Heart left ventricle (tissue), 16 donors: ENCODE results near the gene SPAG9. TPM values are rescaled to one million over a fixed set of nuclear protein-coding genes. Genes with fewer than 3 reads are reported as not detected.

ENCODE experiments used
- ATAC-seq, 4 donors: fragments of 200-7000 bp; cut with Tn5 transposase; one replicate each; pipeline ENCODE4 v1.9.1; 2020 to 2022; ENCODE audit warnings: moderate library complexity in 4 of 4, mild to moderate bottlenecking in 3 of 4, moderate number of reproducible peaks in 1 of 4
- DNase-seq, 5 donors: peaks; one replicate each; pipeline ENCODE4 v3.0.0-alpha.2; 2020
- H3K27ac ChIP-seq, 12 donors: fragments of 200-600 bp; sonication (generic) in 4 of 12; one replicate each; pipeline versions ENCODE4 v1.5.0 to v1.8.0; 2016 to 2022; ENCODE audit warnings: mild to moderate bottlenecking in 2 of 12
- H3K27me3 ChIP-seq, 9 donors: fragments of 200-600 bp; sonication (generic) in 2 of 9; one replicate each; pipeline versions ENCODE4 v1.5.1 to v1.8.0; 2016 to 2022; ENCODE audit warnings: mild to moderate bottlenecking in 3 of 9
- H3K36me3 ChIP-seq, 9 donors: fragments of 200-600 bp; sonication (generic) in 2 of 9; one replicate each; pipeline versions ENCODE4 v1.5.0 to v1.8.0; 2018 to 2022; ENCODE audit warnings: mild to moderate bottlenecking in 2 of 9
- H3K4me1 ChIP-seq, 12 donors: fragments of 200-600 bp; sonication (generic) in 4 of 12; one replicate each; pipeline versions ENCODE4 v1.5.0 to v1.8.0; 2016 to 2022; ENCODE audit warnings: mild to moderate bottlenecking in 3 of 12
- H3K4me3 ChIP-seq, 12 donors: fragments of 200-600 bp; sonication (generic) in 4 of 12; one replicate each; pipeline versions ENCODE4 v1.5.0 to v1.8.0; 2017 to 2022; ENCODE audit warnings: mild to moderate bottlenecking in 9 of 12, moderate library complexity in 4 of 12
- H3K9me3 ChIP-seq, 12 donors: fragments of 200-600 bp; sonication (generic) in 4 of 12; one replicate each; pipeline versions ENCODE4 v1.5.0 to v1.8.0; 2016 to 2022; ENCODE audit warnings: mild to moderate bottlenecking in 1 of 12
- POLR2A ChIP-seq, 2 donors: fragments of 450-650 bp; IDR thresholded peaks; one replicate each; pipeline ENCODE4 v1.6.1; 2017; ENCODE audit warnings: antibody characterized with exemption in 2 of 2, mild to moderate bottlenecking in 2 of 2, moderate library complexity in 2 of 2
- WGBS, 4 donors: extraction: QIAGEN DNeasy Blood & Tissue Kit in 2 of 4; methylation state at CpG; one replicate each; pipeline versions ENCODE4 v1.1.5 to v1.1.7; 2013 to 2018; 5-methylcytosine and 5-hydroxymethylcytosine counted together
- intact Hi-C, 10 donors: fragments of 100-400 bp; cut with DNase I; formaldehyde crosslinking; loops; one replicate each; pipeline versions ENCODE4 v1.11.1 to v1.14.2; 2022
- polyA plus RNA-seq, 2 donors: library from polyadenylated mRNA; stranded (reverse); fragments of 200-250 nt; gene quantifications; one replicate each; pipeline ENCODE4 v1.2.3, GENCODE V29; 2013
- total RNA-seq, 9 donors: library from RNA; depleted of rRNA in 2 of 9; stranded (reverse); fragments of >200 nt in 2 of 9; fragmentation: NEBNext Ultra II Directional in 3 of 9; extraction: Animal tissue kit (Norgen Biotek cat#: 25700) in 3 of 9; gene quantifications; one replicate each; pipeline versions ENCODE4 v1.1.0 to v1.2.4, GENCODE V29; 2016 to 2023
- TF ChIP-seq, protein P1 (sequence below), 12 donors: fragments of 200-600 bp; sonication (generic) in 4 of 12; IDR thresholded peaks; one replicate each; pipeline versions ENCODE4 v1.5.0 to v1.8.0; 2018 to 2022; ENCODE audit warnings: antibody characterized with exemption in 12 of 12, mild to moderate bottlenecking in 5 of 12
- donor health status: ischemic (EF 13 %, LVEDD 7.1; RV severe dilation, severe dysfunction).
- donor health status: healthy with polysubstance abuse.
- donor health status: DM: no; HTN: yes; CAD: no.
- donor health status: DM: no; HTN: no; CAD: no.
- donor health status: ischemic (EF 25% LVEDD 6.9; RV normal size, moderate dysfunction).
- donor health status: ischemic (EF 25% LVEDD 5.7; RV mildly dilated, moderate dysfunction).
- donor health status: healthy.
- donor health status: DM: yes; HTN: yes; CAD: no.
- donor health status: ischemic (EF 35%, LVEDD 5.7; RV mildly dilated, moderate dysfunction).
- donor health status: nonischemic (EF 11% LVEDD 7.7; RV severe dilation, severe dysfunction).
- donor health status: DM: yes; HTN: yes; CAD: no.
- donor health status: PGD.
- donor health status: ischemic (EF 29% LVEDD 5.4; RV normal size, mild dysfunction).
- donor health status: nonischemic (EF 23%, LVEDD 6.1; RV moderate dilation, normal function).

Gene SPAG9
- total and polyA plus RNA-seq, 11 donors: 15.9 to 65.4 (median 52.9) TPM

DNA sequence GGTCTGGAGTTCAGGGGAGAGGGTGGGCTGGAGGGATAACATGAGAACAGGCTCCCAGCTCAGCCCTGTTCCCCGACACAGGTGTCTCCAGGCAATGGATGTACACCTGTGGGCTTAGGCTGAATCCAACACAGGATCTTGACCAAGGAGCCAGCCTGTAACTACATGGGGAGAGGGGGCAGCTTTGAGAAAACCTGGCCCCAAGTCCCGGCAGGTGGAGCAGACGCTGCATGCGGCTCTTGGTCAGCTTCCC lies 181.2 kb downstream of the SPAG9 start:
- Histone ChIP-seq H3K4me3 (no peak overlapping the region), H3K27ac (no peak overlapping the region), H3K36me3 (no peaks in the 10 kb centered on the region), H3K4me1 (peaks cover 4 to 42% (median 20%) of the 10 kb centered on the region in 12 donors), H3K9me3 (no peaks in the 10 kb centered on the region), H3K27me3 (no peaks in the 10 kb centered on the region)
- TF ChIP-seq POLR2A (IDR thresholded peaks at IDR 0.05): no peak
- TF ChIP-seq, protein P1, sequence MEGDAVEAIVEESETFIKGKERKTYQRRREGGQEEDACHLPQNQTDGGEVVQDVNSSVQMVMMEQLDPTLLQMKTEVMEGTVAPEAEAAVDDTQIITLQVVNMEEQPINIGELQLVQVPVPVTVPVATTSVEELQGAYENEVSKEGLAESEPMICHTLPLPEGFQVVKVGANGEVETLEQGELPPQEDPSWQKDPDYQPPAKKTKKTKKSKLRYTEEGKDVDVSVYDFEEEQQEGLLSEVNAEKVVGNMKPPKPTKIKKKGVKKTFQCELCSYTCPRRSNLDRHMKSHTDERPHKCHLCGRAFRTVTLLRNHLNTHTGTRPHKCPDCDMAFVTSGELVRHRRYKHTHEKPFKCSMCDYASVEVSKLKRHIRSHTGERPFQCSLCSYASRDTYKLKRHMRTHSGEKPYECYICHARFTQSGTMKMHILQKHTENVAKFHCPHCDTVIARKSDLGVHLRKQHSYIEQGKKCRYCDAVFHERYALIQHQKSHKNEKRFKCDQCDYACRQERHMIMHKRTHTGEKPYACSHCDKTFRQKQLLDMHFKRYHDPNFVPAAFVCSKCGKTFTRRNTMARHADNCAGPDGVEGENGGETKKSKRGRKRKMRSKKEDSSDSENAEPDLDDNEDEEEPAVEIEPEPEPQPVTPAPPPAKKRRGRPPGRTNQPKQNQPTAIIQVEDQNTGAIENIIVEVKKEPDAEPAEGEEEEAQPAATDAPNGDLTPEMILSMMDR (IDR thresholded peaks at IDR 0.05): no peak
- no peak for ATAC-seq
- 93 to 100% (median 97%) methylated on average over 4 of the region's 4 CpGs for WGBS, 4 donors
- DNase-seq: peak in 1 of 5 donors; percentile 9
- intact Hi-C loops: no loop called here

GRCh38 chr17:50938821-50939541 lies 181.7 kb downstream of the SPAG9 start:
- intact Hi-C loops: no loop called here
- no peaks in the 10 kb centered on the region for H3K27me3 ChIP-seq
- no peaks in the 10 kb centered on the region for H3K9me3 ChIP-seq
- no peak overlapping the region for H3K4me3 ChIP-seq
- 89 to 92% (median 91%) methylated on average over 10 of the region's 10 CpGs for WGBS, 4 donors
- peaks cover 4 to 37% (median 16%) of the 10 kb centered on the region in 12 donors for H3K4me1 ChIP-seq
- DNase-seq (peak in 1 of 5 donors; percentile 10), ATAC-seq (no peak)
- no peaks in the 10 kb centered on the region for H3K36me3 ChIP-seq
- no peak for TF ChIP-seq POLR2A (IDR thresholded peaks at IDR 0.05)
- no peak overlapping the region for H3K27ac ChIP-seq

- intact Hi-C loops: no loop called here
- Histone ChIP-seq H3K36me3 (no peaks in the 10 kb centered on the region), H3K4me3 (no peak overlapping the region), H3K4me1 (peaks cover 0 to 39% (median 15%) of the 10 kb centered on the region in 12 donors), H3K27ac (peak overlapping the region in 10 of 12 donors; percentile 23 to 75 (median 61)), H3K9me3 (no peaks in the 10 kb centered on the region), H3K27me3 (no peaks in the 10 kb centered on the region)
- 90 to 93% (median 92%) methylated on average over 5 of the region's 5 CpGs for WGBS, 4 donors
- DNase-seq: no peak
- no peak for ATAC-seq
- TF ChIP-seq POLR2A (IDR thresholded peaks at IDR 0.05): no peak
- TF ChIP-seq, protein P1 (IDR thresholded peaks at IDR 0.05): no peak
Measured at GRCh38 chr17:50935996-50936266, 184.7 kb downstream of the SPAG9 start.

DNA sequence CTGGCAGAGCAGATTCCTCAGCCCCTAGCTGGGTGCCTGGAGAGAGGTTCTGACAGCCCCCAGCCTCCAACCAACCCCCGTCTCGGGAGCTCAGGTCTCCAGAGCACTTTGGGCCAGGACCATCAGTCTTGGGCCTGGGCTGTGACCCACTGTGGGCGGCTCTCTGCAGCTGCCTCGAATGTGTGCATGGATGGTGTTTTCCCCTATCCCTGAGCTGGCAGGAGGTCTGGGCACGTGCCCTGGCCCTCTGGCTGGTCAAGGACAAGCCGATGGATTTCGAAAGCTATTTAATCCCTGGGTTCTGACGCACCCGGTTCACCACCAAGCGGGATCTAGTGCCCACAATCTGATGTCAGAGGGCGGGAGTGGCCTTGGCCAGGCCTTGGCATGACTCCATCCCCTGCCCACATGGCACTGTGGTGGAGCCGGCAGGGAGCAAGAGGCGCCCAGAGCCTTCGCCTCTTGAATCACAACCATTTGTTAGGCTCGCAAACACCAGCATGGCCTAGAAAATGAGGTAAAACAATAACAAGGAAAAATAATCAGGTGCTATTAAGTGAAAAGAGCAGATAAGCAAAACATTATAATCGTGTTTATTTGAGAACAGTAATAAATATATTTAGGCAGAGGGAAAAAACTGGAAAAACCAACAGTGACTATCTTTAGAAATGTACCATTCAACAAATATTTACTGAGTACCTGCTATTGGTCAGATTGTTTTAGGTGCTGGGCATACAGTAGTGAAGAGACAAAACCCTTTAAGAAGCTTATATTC lies 185.3 kb downstream of the SPAG9 start:
- H3K27me3 ChIP-seq: no peaks in the 10 kb centered on the region
- H3K27ac ChIP-seq: peak overlapping the region in 11 of 12 donors; percentile 23 to 75 (median 63)
- no peak overlapping the region for H3K4me3 ChIP-seq
- H3K4me1 ChIP-seq: peaks cover 0 to 44% (median 20%) of the 10 kb centered on the region in 12 donors
- ATAC-seq (peak; percentile 33 to 67 (median 54)), DNase-seq (peak in 4 of 5 donors; percentile 67 to 90 (median 72))
- WGBS, 4 donors: 63 to 76% (median 70%) methylated on average over 14 to 16 of the region's 16 CpGs
- intact Hi-C loops: no loop called here
- H3K9me3 ChIP-seq: no peaks in the 10 kb centered on the region
- TF ChIP-seq, protein P1 (IDR thresholded peaks at IDR 0.05): no peak
- TF ChIP-seq POLR2A (IDR thresholded peaks at IDR 0.05): no peak
- no peaks in the 10 kb centered on the region for H3K36me3 ChIP-seq
